Stimulated activated CD4-positive, alpha-beta T cell treated with anti-CD3 and anti-CD28 coated beads, Interleukin-15, amount 100 ng/mL, for 1 hour (primary cell): ENCODE measurements around the gene MID1.

Experiments used
- DNase-seq, 2 donors: peaks; one replicate each; pipeline ENCODE4 v3.0.0-alpha.2; 2020; ENCODE audit warnings: low read depth in 1 of 2, low spot score in 1 of 2

Gene MID1, protein sequence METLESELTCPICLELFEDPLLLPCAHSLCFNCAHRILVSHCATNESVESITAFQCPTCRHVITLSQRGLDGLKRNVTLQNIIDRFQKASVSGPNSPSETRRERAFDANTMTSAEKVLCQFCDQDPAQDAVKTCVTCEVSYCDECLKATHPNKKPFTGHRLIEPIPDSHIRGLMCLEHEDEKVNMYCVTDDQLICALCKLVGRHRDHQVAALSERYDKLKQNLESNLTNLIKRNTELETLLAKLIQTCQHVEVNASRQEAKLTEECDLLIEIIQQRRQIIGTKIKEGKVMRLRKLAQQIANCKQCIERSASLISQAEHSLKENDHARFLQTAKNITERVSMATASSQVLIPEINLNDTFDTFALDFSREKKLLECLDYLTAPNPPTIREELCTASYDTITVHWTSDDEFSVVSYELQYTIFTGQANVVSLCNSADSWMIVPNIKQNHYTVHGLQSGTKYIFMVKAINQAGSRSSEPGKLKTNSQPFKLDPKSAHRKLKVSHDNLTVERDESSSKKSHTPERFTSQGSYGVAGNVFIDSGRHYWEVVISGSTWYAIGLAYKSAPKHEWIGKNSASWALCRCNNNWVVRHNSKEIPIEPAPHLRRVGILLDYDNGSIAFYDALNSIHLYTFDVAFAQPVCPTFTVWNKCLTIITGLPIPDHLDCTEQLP

GRCh38 chrX:10620121-10620699 is at the start of gene MID1:
MID1 (minus strand) TSS chrX:10620585; CDS start chrX:10567547, 53,038 bp downstream.
- no peak for DNase-seq

DNA sequence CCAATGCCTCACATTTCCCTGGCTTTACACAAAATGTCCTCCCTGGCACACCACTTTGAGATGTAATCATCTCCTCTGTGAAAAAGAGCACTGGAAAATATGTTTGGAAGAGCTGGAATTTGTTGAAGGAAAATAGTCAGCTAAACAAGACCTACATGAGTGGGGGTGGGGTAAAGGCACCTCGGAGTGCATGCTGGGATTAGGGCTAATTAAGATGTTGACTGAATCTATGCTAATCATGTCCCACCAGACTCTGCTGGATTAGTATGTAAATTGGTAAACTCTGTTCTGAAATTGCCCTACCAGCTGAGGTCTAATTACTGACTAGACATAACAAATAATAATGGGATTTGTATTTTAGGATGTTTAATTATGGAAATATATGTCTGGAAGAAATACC is 46.8 kb upstream of the MID1 start:
- DNase-seq: no peak

GRCh38 chrX:10666102-10666501 is 45.7 kb upstream of the MID1 start:
- DNase-seq: no peak

DNA sequence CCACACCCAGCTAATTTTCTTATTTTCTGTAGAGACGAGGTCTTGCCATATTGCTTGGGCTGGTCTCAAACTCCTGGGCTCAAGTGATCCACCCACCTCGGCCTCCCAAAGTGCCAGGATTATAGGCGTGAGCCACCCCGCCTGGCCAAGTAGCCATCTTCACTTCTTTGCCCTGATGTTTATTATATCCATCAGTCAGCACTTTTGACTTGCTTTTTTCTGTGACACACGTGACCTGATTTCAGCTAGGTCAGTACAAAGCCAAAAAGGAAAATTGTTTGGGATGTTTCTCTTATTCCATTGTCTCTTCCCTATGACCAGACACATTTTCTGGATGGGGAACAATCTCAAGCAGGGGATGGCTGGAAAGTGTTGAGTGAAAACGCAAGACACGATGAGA is 45.3 kb upstream of the MID1 start:
- DNase-seq: no peak

GRCh38 chrX:10660171-10660570 is 39.8 kb upstream of the MID1 start:
- DNase-seq: no peak

DNA sequence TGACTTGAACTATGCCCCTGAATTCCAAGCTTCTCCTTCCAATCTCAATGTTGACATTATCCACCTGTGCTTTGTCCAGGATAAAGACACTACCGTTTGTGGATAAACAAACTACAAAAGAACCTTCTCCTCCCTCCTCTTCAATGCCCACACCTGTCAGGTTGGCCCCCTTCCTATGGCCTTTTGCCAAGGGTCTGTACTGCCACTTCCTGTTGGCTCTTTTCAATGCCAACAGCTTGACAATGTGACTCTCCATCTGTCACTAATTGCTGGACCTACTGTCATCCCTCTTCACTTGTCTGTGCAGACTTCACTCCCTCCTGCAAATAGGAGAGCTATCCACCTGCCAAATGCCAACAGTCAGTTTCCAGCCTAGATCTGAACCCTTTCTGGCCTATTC is 35.8 kb upstream of the MID1 start:
- DNase-seq: no peak

DNA sequence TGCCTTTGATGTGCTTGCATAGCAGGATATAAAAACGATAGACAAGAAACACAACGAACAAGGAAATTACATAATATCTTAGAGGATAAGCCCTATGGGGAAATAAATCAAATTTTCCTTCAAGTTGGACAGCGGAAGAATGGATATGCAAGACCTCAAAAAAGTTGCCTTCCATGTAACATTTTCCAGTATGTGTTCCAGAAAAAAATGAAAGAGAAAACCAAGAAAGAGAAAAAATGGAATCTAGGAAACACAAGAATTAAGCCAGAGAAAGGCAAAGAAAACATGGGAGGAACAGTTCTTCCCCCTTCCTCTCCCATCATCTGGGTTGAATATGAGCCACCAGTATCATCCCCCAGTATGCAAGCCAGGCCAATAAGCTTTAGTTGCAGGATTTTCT is 34.6 kb upstream of the MID1 start:
- DNase-seq: no peak

DNA sequence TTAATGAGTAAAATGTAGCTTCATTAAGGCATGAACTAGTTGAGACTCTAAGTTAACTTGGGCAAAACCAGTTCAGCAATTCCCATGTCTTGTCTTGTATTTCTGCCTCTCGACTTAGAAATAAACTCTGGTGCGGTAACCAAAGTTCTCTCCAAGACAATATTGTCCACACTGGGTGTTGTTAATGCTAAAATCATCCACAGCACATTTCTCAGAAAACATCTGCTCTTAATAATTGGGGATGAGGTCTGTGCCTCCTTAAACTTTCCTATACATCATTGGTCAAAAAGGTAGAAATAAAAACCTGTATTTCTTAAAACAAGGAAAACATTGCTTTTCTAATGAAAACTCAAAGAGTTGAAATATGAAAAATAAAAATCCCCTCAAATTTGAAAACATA is 32.9 kb upstream of the MID1 start:
- DNase-seq: no peak

DNA sequence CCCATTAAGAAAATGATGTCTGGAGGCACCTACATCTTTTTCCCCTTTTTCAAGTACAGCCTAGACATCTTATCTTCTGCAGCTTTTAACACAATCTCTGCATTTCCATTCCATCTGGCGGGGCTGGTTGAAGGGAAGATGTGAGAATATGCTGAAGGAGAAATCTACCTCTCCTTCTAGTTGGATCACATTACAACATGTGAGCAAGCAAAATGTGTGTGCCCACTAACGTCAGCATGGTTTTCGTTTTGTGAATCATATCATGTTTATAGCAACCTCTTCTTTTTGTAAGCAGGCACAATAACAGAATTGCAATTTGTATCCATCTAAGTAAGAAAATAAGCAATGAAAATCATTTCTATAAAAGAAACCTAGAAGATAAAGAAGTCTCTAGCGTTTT is 28.9 kb upstream of the MID1 start:
- no peak for DNase-seq

- DNase-seq: no peak
Observed at GRCh38 chrX:10648614-10649013, 28.2 kb upstream of the MID1 start.

- DNase-seq: no peak
Observed at GRCh38 chrX:10636851-10637250, 16.5 kb upstream of the MID1 start.

DNA sequence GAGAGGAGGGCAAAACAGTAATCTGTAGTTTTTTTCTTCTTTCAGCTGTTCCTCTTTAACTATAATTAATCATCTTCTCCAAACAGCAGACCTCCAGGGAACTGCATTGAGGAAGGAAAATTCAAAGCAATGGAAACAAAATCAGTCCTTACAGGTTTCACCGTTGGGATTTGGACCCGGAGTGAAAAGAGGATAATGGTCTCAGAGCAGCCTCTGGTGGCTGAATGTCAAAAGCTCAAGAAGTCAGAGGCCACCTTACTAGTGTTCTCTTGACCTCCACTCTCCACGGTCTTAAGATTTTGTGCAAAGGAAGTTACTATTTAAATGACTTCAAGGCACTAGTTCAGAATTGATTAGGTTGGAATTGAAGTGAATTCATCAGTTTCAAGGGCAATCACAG is 16.0 kb upstream of the MID1 start:
- DNase-seq: no peak

- no peak for DNase-seq
Observed at GRCh38 chrX:10634392-10635161, 14.2 kb upstream of the MID1 start.

DNA sequence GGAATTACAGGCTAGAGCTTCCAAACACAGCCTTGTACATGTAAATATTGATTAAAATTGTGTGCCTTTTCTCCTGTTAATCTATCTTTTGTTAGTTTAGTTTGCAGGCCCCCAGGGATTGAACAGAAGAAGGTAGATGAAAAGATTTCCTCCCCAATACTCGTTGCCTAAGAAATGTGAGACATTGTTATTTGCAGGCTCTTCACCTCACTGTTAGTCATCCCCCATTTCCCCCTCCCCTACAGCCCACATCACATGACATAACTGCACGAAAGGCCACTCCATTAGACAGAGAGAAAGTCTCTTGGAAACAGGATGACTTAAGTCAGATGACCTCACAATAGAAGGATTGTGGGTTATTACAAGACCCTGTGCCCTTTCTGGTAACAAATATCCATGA is 13.3 kb upstream of the MID1 start:
- DNase-seq: no peak

GRCh38 chrX:10631416-10632145 is 11.2 kb upstream of the MID1 start:
- no peak for DNase-seq

DNA sequence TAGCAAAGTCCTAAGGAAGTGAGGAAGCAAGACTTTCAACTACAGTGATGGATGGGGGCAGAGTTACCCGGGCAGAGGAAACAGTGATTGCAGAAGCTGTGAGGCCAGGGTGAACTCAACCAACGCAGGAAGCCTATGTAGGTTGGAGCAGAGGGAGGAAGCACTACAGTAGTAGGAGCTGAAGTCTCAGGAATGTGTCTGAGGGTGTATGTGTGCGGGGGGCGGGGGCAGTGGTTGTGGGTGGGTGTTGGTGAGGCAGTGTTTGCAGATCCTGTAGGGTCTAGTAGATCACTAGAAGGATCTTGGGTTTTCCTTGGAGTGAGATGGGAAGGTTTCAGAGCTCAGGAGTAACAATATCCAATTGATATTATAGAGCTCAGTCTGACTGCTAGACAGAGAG is 9.9 kb upstream of the MID1 start:
- no peak for DNase-seq

DNA sequence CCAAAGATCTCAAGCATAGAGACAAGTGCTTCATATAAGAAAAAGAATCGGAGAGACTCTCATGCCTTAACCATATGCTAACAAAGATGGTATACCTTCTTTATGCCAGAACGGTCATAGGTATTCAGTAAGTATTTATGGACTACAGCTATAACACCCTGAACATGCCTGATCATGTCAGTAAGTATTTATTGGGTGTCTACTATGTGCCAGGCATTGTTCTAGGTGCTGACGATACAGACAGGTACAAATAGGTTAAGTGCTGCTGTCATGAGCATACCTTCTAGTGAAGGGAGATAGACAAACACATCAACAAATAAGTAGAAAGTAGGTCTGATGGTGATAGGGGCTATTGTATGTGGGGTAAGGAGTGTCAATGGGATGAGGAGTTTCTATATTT is 9.5 kb upstream of the MID1 start:
- no peak for DNase-seq

DNA sequence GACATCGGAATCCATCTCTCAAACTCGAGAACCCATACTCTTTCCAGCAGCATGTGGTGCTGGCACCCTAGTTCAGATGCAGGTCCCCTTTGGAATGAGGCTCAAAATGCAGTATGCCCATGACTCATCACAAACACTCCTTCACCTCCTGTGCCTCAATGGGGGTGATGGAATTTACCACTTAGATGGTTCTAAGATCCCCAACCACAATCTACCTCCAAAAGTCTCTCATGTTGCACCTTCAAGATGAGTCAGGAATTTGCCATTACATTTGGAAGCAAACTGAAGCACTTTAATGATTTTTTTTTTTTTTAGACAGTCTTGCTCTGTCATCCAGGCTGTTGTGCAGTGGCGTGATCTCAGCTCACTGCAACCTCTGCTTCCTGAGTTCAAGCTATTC is 8.5 kb upstream of the MID1 start:
- DNase-seq: no peak

GRCh38 chrX:10622197-10622596 is 1.8 kb upstream of the MID1 start:
- no peak for DNase-seq

GRCh38 chrX:10619425-10620046 is 849 bp downstream of the MID1 start:
- no peak for DNase-seq

- DNase-seq: no peak
Observed at GRCh38 chrX:10618961-10619360, 1.4 kb downstream of the MID1 start.
